ENCODE results near the gene GUCY2D. TPM values are rescaled to one million over a fixed set of nuclear protein-coding genes. Genes with fewer than 3 reads are reported as not detected.

GUCY2D gene
- total and polyA plus RNA-seq, 7 donors = 0.04 TPM; not detected in 6

GRCh38 chr17:8006836-8007680, 4.6 kb downstream of the GUCY2D start:
- peak; percentile 40 for DNase-seq
- Histone ChIP-seq H3K4me3 (no peak overlapping the region), H3K9me3 (no peaks in the 10 kb centered on the region), H3K36me3 (no peaks in the 10 kb centered on the region), H3K27ac (no peak overlapping the region), H3K27me3 (peaks cover 15 to 33% (median 24%) of the 10 kb centered on the region in 3 donors), H3K4me1 (peaks cover 0 to 17% (median 13%) of the 10 kb centered on the region in 4 donors)
- WGBS, 2 donors = 78 to 81% methylated on average over 14 of the region's 14 CpGs
- TF ChIP-seq EP300 (IDR thresholded peaks at IDR 0.05) (no peak), CTCF (IDR thresholded peaks at IDR 0.05) (no peak), POLR2AphosphoS5 (IDR thresholded peaks at IDR 0.05) (no peak), POLR2A (IDR thresholded peaks at IDR 0.05) (no peak)
- intact Hi-C loops (cut with DNase I) = no loop called here

GRCh38 chr17:8007836-8008235, 5.4 kb downstream of the GUCY2D start:
- TF ChIP-seq EP300 (IDR thresholded peaks at IDR 0.05) (no peak), POLR2AphosphoS5 (IDR thresholded peaks at IDR 0.05) (no peak), CTCF (IDR thresholded peaks at IDR 0.05) (no peak)

GRCh38 chr17:8012045-8012580, 9.7 kb downstream of the GUCY2D start:
- peaks cover 0 to 16% (median 13%) of the 10 kb centered on the region in 4 donors for H3K4me1 ChIP-seq
- no peak overlapping the region for H3K4me3 ChIP-seq
- intact Hi-C loops (cut with DNase I) = no loop called here
- DNase-seq = peak; percentile 53
- no peaks in the 10 kb centered on the region for H3K9me3 ChIP-seq
- H3K27ac ChIP-seq = no peak overlapping the region
- peaks cover 3 to 43% (median 17%) of the 10 kb centered on the region in 3 donors for H3K27me3 ChIP-seq
- TF ChIP-seq CTCF (IDR thresholded peaks at IDR 0.05) (no peak), POLR2A (IDR thresholded peaks at IDR 0.05) (no peak), POLR2AphosphoS5 (IDR thresholded peaks at IDR 0.05) (no peak), EP300 (IDR thresholded peaks at IDR 0.05) (no peak)
- 84 to 88% methylated on average over 15 of the region's 15 CpGs for WGBS, 2 donors
- H3K36me3 ChIP-seq = no peaks in the 10 kb centered on the region

More at GRCh38 chr17:8007836-8008235, 5.4 kb downstream of the GUCY2D start:
- no peak overlapping the region for H3K4me3 ChIP-seq
- peaks cover 0 to 9% (median 8%) of the 10 kb centered on the region in 4 donors for H3K4me1 ChIP-seq
- intact Hi-C loops (cut with DNase I) = no loop called here
- peak; percentile 49 for DNase-seq
- H3K36me3 ChIP-seq = no peaks in the 10 kb centered on the region
- H3K27me3 ChIP-seq = peaks cover 9 to 26% (median 16%) of the 10 kb centered on the region in 3 donors
- no peaks in the 10 kb centered on the region for H3K9me3 ChIP-seq
- 94 to 95% methylated on average over 5 of the region's 5 CpGs for WGBS, 2 donors
- H3K27ac ChIP-seq = no peak overlapping the region

GRCh38 chr17:8012996-8013640, 10.7 kb downstream of the GUCY2D start:
- 79 to 92% methylated on average over 17 of the region's 17 CpGs for WGBS, 2 donors
- TF ChIP-seq CTCF (IDR thresholded peaks at IDR 0.05) (no peak), EP300 (IDR thresholded peaks at IDR 0.05) (no peak), POLR2A (IDR thresholded peaks at IDR 0.05) (no peak), POLR2AphosphoS5 (IDR thresholded peaks at IDR 0.05) (no peak)
- Histone ChIP-seq H3K4me3 (no peak overlapping the region), H3K27me3 (peaks cover 3 to 50% (median 17%) of the 10 kb centered on the region in 3 donors), H3K27ac (no peak overlapping the region), H3K4me1 (peaks cover 0 to 16% (median 13%) of the 10 kb centered on the region in 4 donors), H3K36me3 (no peaks in the 10 kb centered on the region), H3K9me3 (no peaks in the 10 kb centered on the region)
- peak; percentile 46 for DNase-seq
- intact Hi-C loops (cut with DNase I) = no loop called here

Measured in sigmoid colon (tissue), 7 donors.